Measurements from ENCODE around the gene METTL27. TPM values are rescaled to one million over a fixed set of nuclear protein-coding genes. Genes with fewer than 3 reads are reported as not detected.
A peak's percentile ranks its signal among the peaks of the same experiment; 100 is the strongest.
"Not testable (repeated sequence)": the region's sequence is repeated elsewhere in the genome, so short reads cannot be mapped to it uniquely, and the experiment has no call there.

Gene METTL27
- total and polyA plus RNA-seq, 2 donors (not counting 1 experiment from before 2014, with no cell fraction given) = 2.1 to 15.7 TPM

DNA sequence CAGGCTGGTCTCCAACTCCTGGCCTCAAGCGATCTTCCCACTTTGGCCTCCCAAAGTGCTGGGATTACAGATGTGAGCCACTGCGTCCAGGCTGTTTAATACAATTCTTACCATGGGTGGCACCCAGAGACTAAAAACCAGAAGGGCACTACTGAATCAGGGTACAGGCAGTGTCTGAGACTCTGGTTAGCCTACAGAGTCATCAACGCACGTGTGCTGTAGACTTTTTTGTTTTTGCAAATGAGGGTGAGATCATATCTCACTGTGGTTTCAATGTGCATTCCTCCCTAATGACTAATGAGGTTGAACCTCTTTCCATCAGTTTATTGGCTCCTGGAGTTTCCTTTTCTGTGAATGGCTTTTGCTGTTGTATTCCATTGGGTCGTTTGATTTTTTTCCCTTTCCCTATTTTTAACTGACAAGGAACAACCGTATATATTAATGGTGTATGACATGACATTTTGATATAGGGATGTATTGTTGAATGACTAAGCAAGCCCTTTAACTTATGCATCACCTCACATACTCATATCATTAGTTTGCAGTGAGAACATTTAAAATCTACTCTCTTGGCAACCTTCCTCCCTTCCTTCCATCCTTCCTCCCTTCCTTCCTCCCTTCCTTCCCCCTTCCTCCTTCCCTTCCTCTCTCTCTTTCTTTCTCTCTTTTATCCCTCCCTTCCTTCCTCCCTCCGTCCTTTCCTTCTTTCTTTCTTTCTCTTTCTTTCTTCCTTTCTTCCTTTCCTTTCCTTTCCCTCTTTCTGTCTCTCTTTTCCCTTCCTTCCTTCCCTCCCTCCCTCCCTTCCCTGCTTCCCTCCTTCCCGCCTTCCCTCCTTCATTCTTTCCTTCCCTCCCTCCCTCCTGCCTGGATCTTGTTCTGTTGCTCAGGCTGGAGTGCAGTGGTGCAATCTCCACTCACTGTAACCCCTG is 9.4 kb upstream of the METTL27 start:
- no peak overlapping the region for H2AFZ ChIP-seq (ENCODE audit: low read length)
- DNase-seq (ENCODE audit: low read depth in 2 of 2) = peak; percentile 98
- H3K27me3 ChIP-seq (ENCODE audit: control insufficient read depth, insufficient read depth, low read length) = no peaks in the 10 kb centered on the region
- H3K9ac ChIP-seq (ENCODE audit: insufficient read depth, low read length) = peak overlapping the region; percentile 58
- no peaks in the 10 kb centered on the region for H3K79me2 ChIP-seq (ENCODE audit: control insufficient read depth, insufficient read depth, low read length)
- peak overlapping the region; percentile 55 for H3K4me2 ChIP-seq (ENCODE audit: extremely low read depth, insufficient read depth, low read length)
- TF ChIP-seq, protein P1, sequence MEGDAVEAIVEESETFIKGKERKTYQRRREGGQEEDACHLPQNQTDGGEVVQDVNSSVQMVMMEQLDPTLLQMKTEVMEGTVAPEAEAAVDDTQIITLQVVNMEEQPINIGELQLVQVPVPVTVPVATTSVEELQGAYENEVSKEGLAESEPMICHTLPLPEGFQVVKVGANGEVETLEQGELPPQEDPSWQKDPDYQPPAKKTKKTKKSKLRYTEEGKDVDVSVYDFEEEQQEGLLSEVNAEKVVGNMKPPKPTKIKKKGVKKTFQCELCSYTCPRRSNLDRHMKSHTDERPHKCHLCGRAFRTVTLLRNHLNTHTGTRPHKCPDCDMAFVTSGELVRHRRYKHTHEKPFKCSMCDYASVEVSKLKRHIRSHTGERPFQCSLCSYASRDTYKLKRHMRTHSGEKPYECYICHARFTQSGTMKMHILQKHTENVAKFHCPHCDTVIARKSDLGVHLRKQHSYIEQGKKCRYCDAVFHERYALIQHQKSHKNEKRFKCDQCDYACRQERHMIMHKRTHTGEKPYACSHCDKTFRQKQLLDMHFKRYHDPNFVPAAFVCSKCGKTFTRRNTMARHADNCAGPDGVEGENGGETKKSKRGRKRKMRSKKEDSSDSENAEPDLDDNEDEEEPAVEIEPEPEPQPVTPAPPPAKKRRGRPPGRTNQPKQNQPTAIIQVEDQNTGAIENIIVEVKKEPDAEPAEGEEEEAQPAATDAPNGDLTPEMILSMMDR (conservative IDR thresholded peaks at IDR 0.05 in 1 of 2, IDR thresholded peaks at IDR 0.05 in 1 of 2; ENCODE audit: low read depth in 1 of 2, low read length in 2 of 2) = no peak
- no peak for TF ChIP-seq EZH2 (IDR thresholded peaks at IDR 0.05; ENCODE audit: low read length, missing control alignments)
- peaks cover 14% of the 10 kb centered on the region for H3K4me1 ChIP-seq (ENCODE audit: control insufficient read depth, extremely low read depth, insufficient read depth, low read length)
- H3K9me3 ChIP-seq (ENCODE audit: control insufficient read depth, insufficient read depth, low read depth, low read length) = no peaks in the 10 kb centered on the region
- peak overlapping the region; percentile 94 for H3K27ac ChIP-seq (ENCODE audit: insufficient read depth, low read length)
- H4K20me1 ChIP-seq (ENCODE audit: control insufficient read depth, extremely low read depth, insufficient read depth, low read length) = no peaks in the 10 kb centered on the region
- H3K4me3 ChIP-seq (replicated peaks in 1 of 4; ENCODE audit: control extremely low read depth in 1 of 4, insufficient read depth in 1 of 4, low read depth in 3 of 4, low read length in 4 of 4) = no peak overlapping the region
- no peaks in the 10 kb centered on the region for H3K36me3 ChIP-seq (ENCODE audit: control insufficient read depth, insufficient read depth, low read length)

- H3K9me3 ChIP-seq (ENCODE audit: control insufficient read depth, insufficient read depth, low read depth, low read length) = no peaks in the 10 kb centered on the region
- peak overlapping the region; percentile 94 for H3K27ac ChIP-seq (ENCODE audit: insufficient read depth, low read length)
- H3K27me3 ChIP-seq (ENCODE audit: control insufficient read depth, insufficient read depth, low read length) = no peaks in the 10 kb centered on the region
- no peak overlapping the region for H3K9ac ChIP-seq (ENCODE audit: insufficient read depth, low read length)
- no peaks in the 10 kb centered on the region for H4K20me1 ChIP-seq (ENCODE audit: control insufficient read depth, extremely low read depth, insufficient read depth, low read length)
- no peak overlapping the region for H3K4me3 ChIP-seq (replicated peaks in 1 of 4; ENCODE audit: control extremely low read depth in 1 of 4, insufficient read depth in 1 of 4, low read depth in 3 of 4, low read length in 4 of 4)
- H3K79me2 ChIP-seq (ENCODE audit: control insufficient read depth, insufficient read depth, low read length) = no peaks in the 10 kb centered on the region
- no peak overlapping the region for H3K4me2 ChIP-seq (ENCODE audit: extremely low read depth, insufficient read depth, low read length)
- H3K4me1 ChIP-seq (ENCODE audit: control insufficient read depth, extremely low read depth, insufficient read depth, low read length) = peaks cover 14% of the 10 kb centered on the region
- no peaks in the 10 kb centered on the region for H3K36me3 ChIP-seq (ENCODE audit: control insufficient read depth, insufficient read depth, low read length)
- TF ChIP-seq, protein P1 (conservative IDR thresholded peaks at IDR 0.05 in 1 of 2, IDR thresholded peaks at IDR 0.05 in 1 of 2; ENCODE audit: low read depth in 1 of 2, low read length in 2 of 2) = no peak
- DNase-seq (ENCODE audit: low read depth in 2 of 2) = peak; percentile 97 to 99
- no peak overlapping the region for H2AFZ ChIP-seq (ENCODE audit: low read length)
These were observed 8.5 kb upstream of the METTL27 start for GRCh38 chr7:73850781-73851207.

- Histone ChIP-seq H3K4me1 (ENCODE audit: control insufficient read depth, extremely low read depth, insufficient read depth, low read length) (peaks cover 14% of the 10 kb centered on the region), H3K36me3 (ENCODE audit: control insufficient read depth, insufficient read depth, low read length) (no peaks in the 10 kb centered on the region), H3K4me2 (ENCODE audit: extremely low read depth, insufficient read depth, low read length) (no peak overlapping the region), H4K20me1 (ENCODE audit: control insufficient read depth, extremely low read depth, insufficient read depth, low read length) (no peaks in the 10 kb centered on the region), H3K27ac (ENCODE audit: insufficient read depth, low read length) (no peak overlapping the region), H3K9me3 (ENCODE audit: control insufficient read depth, insufficient read depth, low read depth, low read length) (no peaks in the 10 kb centered on the region), H2AFZ (ENCODE audit: low read length) (no peak overlapping the region), H3K4me3 (replicated peaks in 1 of 4; ENCODE audit: control extremely low read depth in 1 of 4, insufficient read depth in 1 of 4, low read depth in 3 of 4, low read length in 4 of 4) (no peak overlapping the region), H3K9ac (ENCODE audit: insufficient read depth, low read length) (no peak overlapping the region), H3K79me2 (ENCODE audit: control insufficient read depth, insufficient read depth, low read length) (no peaks in the 10 kb centered on the region), H3K27me3 (ENCODE audit: control insufficient read depth, insufficient read depth, low read length) (no peaks in the 10 kb centered on the region)
- no peak for TF ChIP-seq EZH2 (IDR thresholded peaks at IDR 0.05; ENCODE audit: low read length, missing control alignments)
- TF ChIP-seq, protein P1 (conservative IDR thresholded peaks at IDR 0.05 in 1 of 2, IDR thresholded peaks at IDR 0.05 in 1 of 2; ENCODE audit: low read depth in 1 of 2, low read length in 2 of 2) = no peak
- DNase-seq (ENCODE audit: low read depth in 2 of 2) = peak in 1 of 2 donors; percentile 34
These were observed 5.8 kb upstream of the METTL27 start for GRCh38 chr7:73847941-73848723.

DNA sequence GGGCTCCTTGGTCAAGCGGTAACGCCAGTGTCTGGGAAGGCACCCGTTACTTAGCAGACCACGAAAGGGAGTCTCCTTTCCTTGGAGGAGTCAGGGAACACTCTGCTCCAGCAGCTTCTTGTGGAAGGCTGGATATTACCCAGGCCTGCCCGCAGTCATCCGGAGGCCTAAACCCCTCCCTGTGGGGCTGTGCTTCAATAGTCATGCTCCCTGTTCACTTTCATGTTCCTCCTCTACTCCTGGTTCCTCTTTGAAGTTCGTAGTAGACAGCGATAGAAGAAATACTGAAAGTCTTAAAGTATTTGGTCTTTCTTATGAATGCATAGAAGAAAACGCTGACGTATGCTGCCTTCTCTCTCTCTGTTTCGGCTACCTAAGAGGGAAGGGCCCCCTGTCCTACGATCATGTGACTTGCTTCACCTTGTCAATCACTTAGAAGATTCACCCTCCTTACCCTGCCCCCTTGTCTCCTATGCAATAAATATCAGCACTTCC is 3.4 kb upstream of the METTL27 start:
- H4K20me1 ChIP-seq (ENCODE audit: control insufficient read depth, extremely low read depth, insufficient read depth, low read length); H3K79me2 ChIP-seq (ENCODE audit: control insufficient read depth, insufficient read depth, low read length); H3K27me3 ChIP-seq (ENCODE audit: control insufficient read depth, insufficient read depth, low read length); H3K27ac ChIP-seq (ENCODE audit: insufficient read depth, low read length); DNase-seq (ENCODE audit: low read depth in 2 of 2); H3K9ac ChIP-seq (ENCODE audit: insufficient read depth, low read length); H3K4me3 ChIP-seq (replicated peaks in 1 of 4; ENCODE audit: control extremely low read depth in 1 of 4, insufficient read depth in 1 of 4, low read depth in 3 of 4, low read length in 4 of 4); H3K36me3 ChIP-seq (ENCODE audit: control insufficient read depth, insufficient read depth, low read length); H3K9me3 ChIP-seq (ENCODE audit: control insufficient read depth, insufficient read depth, low read depth, low read length); H3K4me2 ChIP-seq (ENCODE audit: extremely low read depth, insufficient read depth, low read length); H2AFZ ChIP-seq (ENCODE audit: low read length): not testable (repeated sequence)
- peaks cover 14% of the 10 kb centered on the region for H3K4me1 ChIP-seq (ENCODE audit: control insufficient read depth, extremely low read depth, insufficient read depth, low read length)
